ENCODE results near the gene NDST1. TPM values are rescaled to one million over a fixed set of nuclear protein-coding genes. Genes with fewer than 3 reads are reported as not detected.

Gene NDST1
- total RNA-seq, 4 donors from 2014 or later: 45.4 to 86.5 (median 81.2) TPM

DNA sequence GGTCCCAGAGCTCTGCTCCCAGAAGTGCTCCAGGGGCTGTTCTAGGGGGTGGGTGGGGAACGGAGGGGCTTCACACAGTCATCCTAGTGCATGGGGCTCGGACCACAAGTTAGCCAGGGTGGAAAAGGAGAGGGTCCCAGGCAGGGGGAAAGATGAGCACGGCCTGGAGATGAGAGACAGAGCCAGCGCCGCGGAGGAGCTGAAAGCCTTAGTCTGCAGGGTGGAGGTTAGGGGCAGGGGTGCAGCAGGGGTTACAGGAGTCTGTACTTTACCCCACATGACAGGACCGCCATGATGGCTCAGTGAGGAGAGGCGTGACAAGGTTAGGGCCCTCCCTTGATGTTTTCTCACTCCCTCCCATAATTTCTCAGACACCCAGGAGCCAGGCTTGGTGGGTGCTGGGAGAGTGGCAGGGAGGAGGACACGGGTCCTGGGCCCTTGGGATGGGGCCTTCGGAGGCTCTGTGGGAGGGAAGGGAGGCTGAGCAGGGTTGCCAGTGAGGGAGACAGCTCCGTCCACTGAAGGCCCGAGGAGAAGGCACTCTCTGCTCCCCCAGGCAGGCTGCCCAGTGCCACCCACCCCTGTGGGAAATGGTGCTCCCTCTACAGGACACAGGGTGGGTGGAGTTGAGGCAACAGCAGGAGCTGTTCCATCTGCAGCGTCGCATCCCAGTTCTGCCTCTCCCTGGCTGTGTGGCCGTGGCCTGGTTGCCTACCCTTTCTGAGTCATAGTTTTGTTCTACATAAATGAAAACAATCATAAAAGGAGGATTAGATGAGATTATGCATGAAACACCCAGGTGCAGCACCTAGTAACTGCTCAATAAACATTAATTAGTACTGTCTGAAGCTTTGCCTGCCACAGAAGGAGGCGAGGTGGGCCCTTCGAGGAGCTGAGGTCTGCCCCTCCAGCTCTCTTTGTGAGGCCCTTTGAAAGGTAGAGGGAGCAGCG is 66.2 kb downstream of the NDST1 start:
- ATAC-seq (ENCODE audit: low FRiP score) (no peak), DNase-seq (ENCODE audit: low spot score) (no peak)
- TF ChIP-seq, protein P1, sequence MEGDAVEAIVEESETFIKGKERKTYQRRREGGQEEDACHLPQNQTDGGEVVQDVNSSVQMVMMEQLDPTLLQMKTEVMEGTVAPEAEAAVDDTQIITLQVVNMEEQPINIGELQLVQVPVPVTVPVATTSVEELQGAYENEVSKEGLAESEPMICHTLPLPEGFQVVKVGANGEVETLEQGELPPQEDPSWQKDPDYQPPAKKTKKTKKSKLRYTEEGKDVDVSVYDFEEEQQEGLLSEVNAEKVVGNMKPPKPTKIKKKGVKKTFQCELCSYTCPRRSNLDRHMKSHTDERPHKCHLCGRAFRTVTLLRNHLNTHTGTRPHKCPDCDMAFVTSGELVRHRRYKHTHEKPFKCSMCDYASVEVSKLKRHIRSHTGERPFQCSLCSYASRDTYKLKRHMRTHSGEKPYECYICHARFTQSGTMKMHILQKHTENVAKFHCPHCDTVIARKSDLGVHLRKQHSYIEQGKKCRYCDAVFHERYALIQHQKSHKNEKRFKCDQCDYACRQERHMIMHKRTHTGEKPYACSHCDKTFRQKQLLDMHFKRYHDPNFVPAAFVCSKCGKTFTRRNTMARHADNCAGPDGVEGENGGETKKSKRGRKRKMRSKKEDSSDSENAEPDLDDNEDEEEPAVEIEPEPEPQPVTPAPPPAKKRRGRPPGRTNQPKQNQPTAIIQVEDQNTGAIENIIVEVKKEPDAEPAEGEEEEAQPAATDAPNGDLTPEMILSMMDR (IDR thresholded peaks at IDR 0.05): no peak

DNA sequence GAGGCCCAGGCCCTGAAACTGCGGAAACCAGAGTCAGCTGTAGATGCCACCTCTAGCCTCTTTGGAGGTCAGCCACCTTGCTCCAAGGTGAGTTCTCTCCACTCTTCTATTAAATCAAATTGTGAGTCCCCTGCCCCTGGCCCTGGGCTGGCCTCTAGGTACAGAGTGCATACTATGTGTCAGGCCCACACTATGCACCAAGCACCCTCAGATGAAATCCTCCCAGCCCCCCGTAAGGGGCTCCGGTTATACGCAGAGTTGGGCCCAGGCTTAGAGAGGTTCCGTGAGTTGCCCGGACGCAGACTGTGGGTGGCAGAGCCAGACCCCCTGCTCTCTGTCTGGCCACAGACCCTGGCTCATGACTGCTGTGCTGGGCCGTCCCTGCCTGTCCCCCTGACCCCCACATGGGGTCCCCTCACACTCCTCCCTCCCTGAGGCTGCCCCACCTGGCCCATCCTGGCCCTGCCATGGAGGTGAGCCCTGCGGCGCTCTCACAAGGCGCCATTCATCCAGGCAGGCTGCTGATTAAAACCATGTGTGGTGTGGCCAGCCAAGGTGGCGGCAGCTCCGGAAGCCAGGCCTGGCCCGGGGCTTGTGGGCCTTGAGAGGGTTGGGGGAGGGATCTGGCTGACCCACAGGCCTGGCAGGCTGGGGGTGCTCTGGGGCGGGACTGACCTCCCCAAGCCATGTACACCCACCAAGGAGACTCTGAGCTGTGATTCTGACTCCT is 67.1 kb downstream of the NDST1 start:
- TF ChIP-seq, protein P1 (IDR thresholded peaks at IDR 0.05): no peak
- DNase-seq (ENCODE audit: low spot score) (no peak), ATAC-seq (ENCODE audit: low FRiP score) (no peak)

DNA sequence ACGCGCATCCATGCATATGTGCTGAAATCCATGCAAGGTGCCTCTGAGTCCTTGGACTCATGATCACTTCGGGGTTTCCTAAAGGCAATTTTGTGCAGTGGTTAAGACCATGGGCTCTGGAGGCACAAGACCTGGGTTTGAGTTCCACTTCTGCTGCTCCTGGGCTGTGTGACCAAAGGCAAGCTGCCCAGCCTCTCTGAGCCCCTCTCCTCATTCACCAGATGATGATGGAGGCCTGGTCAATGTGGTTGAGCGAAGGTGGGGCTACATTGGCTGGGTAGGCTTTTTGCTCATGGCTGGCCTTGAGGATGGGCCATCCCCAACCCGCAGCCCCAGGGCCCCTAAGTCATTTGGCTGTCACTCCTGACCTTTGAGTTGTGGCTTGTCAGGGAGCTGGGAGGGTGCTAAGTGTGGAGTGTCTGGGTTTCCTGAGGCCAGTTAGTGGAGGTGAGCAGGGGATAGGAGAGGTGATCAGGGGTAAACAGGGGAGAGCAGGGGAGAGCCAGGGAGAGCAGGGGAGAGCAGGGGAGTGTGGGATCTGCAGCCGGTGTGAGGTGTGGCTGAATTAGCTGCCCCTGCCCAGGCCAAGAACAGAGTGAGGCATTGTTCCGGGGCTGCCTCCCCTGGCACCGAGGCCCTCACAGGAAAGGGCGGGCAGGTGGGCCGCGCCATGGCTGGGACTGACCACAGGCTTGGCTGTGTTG is 68.0 kb downstream of the NDST1 start:
- ATAC-seq (ENCODE audit: low FRiP score) (no peak), DNase-seq (ENCODE audit: low spot score) (no peak)
- TF ChIP-seq, protein P1 (IDR thresholded peaks at IDR 0.05): no peak

DNA sequence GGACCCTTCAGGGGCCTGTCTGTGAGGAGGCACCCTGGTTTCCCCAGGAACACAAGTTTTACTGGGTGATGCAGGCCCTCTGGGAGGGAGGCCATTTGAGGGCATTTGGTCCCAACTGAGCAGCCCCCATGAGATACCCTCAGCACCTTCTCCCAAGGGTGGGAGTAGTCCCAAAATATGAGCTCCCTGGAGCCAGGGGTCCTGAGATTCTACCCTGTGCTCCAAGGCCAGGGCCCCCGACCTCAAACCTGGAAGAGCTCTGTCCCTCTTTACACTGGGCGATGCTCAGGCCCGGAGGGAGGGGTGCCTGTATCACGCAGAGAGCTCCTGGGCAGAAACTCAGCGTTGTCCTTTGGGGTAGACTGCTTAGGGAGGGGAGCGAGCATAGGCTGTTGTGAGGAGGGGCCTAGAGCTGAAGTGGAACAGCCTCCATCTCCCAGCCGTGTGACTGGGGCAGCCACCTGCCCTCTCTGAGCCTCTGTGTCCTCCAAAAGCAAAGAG is 68.6 kb downstream of the NDST1 start:
- ATAC-seq (ENCODE audit: low FRiP score) (peak; percentile 16), DNase-seq (ENCODE audit: low spot score) (no peak)
- TF ChIP-seq, protein P1 (IDR thresholded peaks at IDR 0.05): no peak

DNA sequence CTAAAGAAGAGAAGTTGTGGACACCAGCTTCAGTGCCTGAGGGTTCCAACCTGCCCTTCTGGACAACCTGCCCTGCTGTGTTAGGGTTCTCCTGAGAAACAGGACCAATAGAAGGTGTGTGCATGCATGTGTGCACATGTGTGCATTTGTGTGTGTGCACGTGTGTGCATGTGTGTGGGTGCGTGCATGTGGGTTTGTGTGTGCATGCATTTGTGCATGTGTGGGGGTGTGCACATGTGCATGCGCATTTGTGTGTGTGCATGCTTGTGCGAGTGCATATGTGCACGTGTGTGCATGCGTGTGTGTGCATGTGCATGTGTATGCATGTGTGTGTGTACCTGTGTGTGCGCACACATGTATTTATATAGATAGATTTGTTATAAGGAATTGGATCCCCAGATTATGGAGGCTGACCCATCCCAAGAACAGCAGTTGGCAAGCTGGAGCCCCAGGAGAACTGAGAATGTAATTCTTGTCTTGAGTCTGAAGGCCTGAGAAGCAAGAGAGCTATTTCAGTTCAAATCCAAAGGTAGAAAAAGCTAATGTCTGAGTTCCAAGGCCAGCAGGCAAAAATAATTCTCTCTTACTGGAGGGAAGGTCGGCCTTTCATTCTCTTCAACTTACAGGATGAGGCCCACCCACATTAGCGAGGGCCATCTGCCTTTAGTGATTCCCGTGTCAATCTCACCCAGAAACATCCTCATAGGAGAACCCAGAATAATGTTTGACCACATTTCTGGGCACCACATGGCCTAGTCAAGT is 69.6 kb downstream of the NDST1 start:
- ATAC-seq (ENCODE audit: low FRiP score): no peak
- TF ChIP-seq, protein P1 (IDR thresholded peaks at IDR 0.05): no peak
- DNase-seq (ENCODE audit: low spot score): no peak

Data from omental fat pad (tissue), 4 donors.